Measurements from ENCODE around the gene SND1. TPM values are rescaled to one million over a fixed set of nuclear protein-coding genes. Genes with fewer than 3 reads are reported as not detected.

SND1 gene
- polyA plus RNA-seq, 3 donors: 46.5 to 97.3 (median 79.8) TPM

DNA sequence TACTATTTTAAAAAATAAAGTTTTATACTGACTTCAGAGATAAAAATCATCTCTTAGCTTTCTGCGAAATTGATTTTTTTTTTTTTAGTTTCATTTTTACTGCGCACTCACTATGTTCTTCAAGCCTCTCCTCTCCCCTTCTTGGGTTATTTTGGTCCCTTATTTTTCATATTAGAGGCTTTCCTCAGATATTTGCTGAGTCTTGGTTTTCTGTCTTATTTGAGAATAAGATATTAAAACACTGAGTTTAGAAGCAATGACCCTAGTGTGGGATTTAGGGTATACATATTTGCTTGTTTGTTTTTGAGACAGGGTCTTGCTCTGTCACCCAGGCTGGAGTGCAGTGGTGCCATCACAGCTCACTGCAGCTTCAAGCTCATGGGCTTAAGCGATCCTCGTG is 59.9 kb downstream of the SND1 start:
- no peaks in the 10 kb centered on the region for H3K27me3 Mint-ChIP-seq (ENCODE audit: low read depth in 3 of 3)
- peaks cover 0 to 5% of the 10 kb centered on the region in 2 donors for H3K9me3 ChIP-seq (replicated peaks in 1 of 2; ENCODE audit: control insufficient read depth in 1 of 2, insufficient read depth in 1 of 2, low read length in 2 of 2)
- H3K79me2 ChIP-seq (ENCODE audit: insufficient read depth, low read length): peaks cover 26% of the 10 kb centered on the region
- intact Hi-C loops (cut with micrococcal nuclease): no loop called here
- no peak overlapping the region for H3K4me3 ChIP-seq (replicated peaks in 1 of 3; ENCODE audit: low read depth in 2 of 3, low read length in 3 of 3)
- peaks cover 59 to 98% of the 10 kb centered on the region in 2 donors for H3K36me3 ChIP-seq (replicated peaks in 1 of 2; ENCODE audit: control insufficient read depth in 1 of 2, insufficient read depth in 2 of 2, low read length in 2 of 2)
- DNase-seq: no peak
- 100% methylated on average over 1 of the region's 4 CpGs for WGBS (ENCODE audit: insufficient coverage)
- H4K20me1 ChIP-seq (ENCODE audit: insufficient read depth, low read length): peaks cover 19% of the 10 kb centered on the region
- no peak overlapping the region for H2AFZ ChIP-seq (ENCODE audit: insufficient read depth, low read depth, low read length, poor library complexity, severe bottlenecking)
- H3K27me3 ChIP-seq (ENCODE audit: control insufficient read depth in 2 of 2, insufficient read depth in 2 of 2, low read length in 2 of 2): no peaks in the 10 kb centered on the region
- no peak overlapping the region for H3K27ac Mint-ChIP-seq
- H3K4me1 ChIP-seq (ENCODE audit: control insufficient read depth in 1 of 2, insufficient read depth in 2 of 2, low read length in 2 of 2): no peaks in the 10 kb centered on the region
- H3K9me3 Mint-ChIP-seq: peaks cover 0 to 6% (median 2%) of the 10 kb centered on the region in 7 donors
- peaks cover 73 to 85% of the 10 kb centered on the region in 2 donors for H3K36me3 Mint-ChIP-seq
- H3K27ac ChIP-seq (ENCODE audit: low read depth in 1 of 2, low read length in 2 of 2): no peak overlapping the region
- no peak overlapping the region for H3K9ac ChIP-seq (ENCODE audit: insufficient read depth, low read length, poor library complexity, severe bottlenecking)
- TF ChIP-seq, protein P1, sequence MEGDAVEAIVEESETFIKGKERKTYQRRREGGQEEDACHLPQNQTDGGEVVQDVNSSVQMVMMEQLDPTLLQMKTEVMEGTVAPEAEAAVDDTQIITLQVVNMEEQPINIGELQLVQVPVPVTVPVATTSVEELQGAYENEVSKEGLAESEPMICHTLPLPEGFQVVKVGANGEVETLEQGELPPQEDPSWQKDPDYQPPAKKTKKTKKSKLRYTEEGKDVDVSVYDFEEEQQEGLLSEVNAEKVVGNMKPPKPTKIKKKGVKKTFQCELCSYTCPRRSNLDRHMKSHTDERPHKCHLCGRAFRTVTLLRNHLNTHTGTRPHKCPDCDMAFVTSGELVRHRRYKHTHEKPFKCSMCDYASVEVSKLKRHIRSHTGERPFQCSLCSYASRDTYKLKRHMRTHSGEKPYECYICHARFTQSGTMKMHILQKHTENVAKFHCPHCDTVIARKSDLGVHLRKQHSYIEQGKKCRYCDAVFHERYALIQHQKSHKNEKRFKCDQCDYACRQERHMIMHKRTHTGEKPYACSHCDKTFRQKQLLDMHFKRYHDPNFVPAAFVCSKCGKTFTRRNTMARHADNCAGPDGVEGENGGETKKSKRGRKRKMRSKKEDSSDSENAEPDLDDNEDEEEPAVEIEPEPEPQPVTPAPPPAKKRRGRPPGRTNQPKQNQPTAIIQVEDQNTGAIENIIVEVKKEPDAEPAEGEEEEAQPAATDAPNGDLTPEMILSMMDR (IDR thresholded peaks at IDR 0.05): no peak
- H3K4me3 Mint-ChIP-seq: no peak overlapping the region
- no peak overlapping the region for H3K4me2 ChIP-seq (replicated peaks; ENCODE audit: extremely low read depth, low read length, poor library complexity, severe bottlenecking)
- peaks cover 3% of the 10 kb centered on the region for H3K4me1 Mint-ChIP-seq

DNA sequence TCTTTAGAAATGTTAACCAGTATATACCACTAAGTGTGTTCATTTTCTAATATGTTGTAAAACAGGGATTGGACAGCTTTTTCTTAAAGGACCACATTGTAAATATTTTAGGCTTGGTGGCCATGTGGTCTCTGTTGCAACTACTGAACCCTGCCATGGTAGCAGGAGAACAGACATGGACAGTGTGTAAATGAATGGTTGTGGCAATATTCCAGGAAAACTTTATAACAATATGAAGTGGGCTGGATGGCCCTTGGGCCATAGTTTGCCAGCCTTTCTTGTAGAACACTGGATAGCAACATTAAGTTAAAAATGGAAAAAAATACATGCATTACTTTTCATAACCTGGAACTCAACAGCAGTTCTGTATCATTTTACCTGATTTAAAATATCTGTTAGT is 61.0 kb downstream of the SND1 start:
- peaks cover 73 to 85% of the 10 kb centered on the region in 2 donors for H3K36me3 Mint-ChIP-seq
- H3K27me3 ChIP-seq (ENCODE audit: control insufficient read depth in 2 of 2, insufficient read depth in 2 of 2, low read length in 2 of 2): no peaks in the 10 kb centered on the region
- H3K36me3 ChIP-seq (replicated peaks in 1 of 2; ENCODE audit: control insufficient read depth in 1 of 2, insufficient read depth in 2 of 2, low read length in 2 of 2): peaks cover 57 to 96% of the 10 kb centered on the region in 2 donors
- no peak overlapping the region for H2AFZ ChIP-seq (ENCODE audit: insufficient read depth, low read depth, low read length, poor library complexity, severe bottlenecking)
- no peak overlapping the region for H3K4me2 ChIP-seq (replicated peaks; ENCODE audit: extremely low read depth, low read length, poor library complexity, severe bottlenecking)
- no peaks in the 10 kb centered on the region for H3K4me1 ChIP-seq (ENCODE audit: control insufficient read depth in 1 of 2, insufficient read depth in 2 of 2, low read length in 2 of 2)
- H3K4me3 Mint-ChIP-seq: no peak overlapping the region
- no peak for DNase-seq
- intact Hi-C loops (cut with micrococcal nuclease): no loop called here
- no peak overlapping the region for H3K27ac Mint-ChIP-seq
- no peak overlapping the region for H3K4me3 ChIP-seq (replicated peaks in 1 of 3; ENCODE audit: low read depth in 2 of 3, low read length in 3 of 3)
- H3K9me3 ChIP-seq (replicated peaks in 1 of 2; ENCODE audit: control insufficient read depth in 1 of 2, insufficient read depth in 1 of 2, low read length in 2 of 2): peaks cover 0 to 5% of the 10 kb centered on the region in 2 donors
- no peak overlapping the region for H3K9ac ChIP-seq (ENCODE audit: insufficient read depth, low read length, poor library complexity, severe bottlenecking)
- H3K9me3 Mint-ChIP-seq: peaks cover 0 to 6% (median 2%) of the 10 kb centered on the region in 7 donors
- no peak overlapping the region for H3K27ac ChIP-seq (ENCODE audit: low read depth in 1 of 2, low read length in 2 of 2)
- peaks cover 25% of the 10 kb centered on the region for H4K20me1 ChIP-seq (ENCODE audit: insufficient read depth, low read length)
- no peaks in the 10 kb centered on the region for H3K27me3 Mint-ChIP-seq (ENCODE audit: low read depth in 3 of 3)
- H3K79me2 ChIP-seq (ENCODE audit: insufficient read depth, low read length): peaks cover 34% of the 10 kb centered on the region
- TF ChIP-seq, protein P1 (IDR thresholded peaks at IDR 0.05): no peak
- peaks cover 3% of the 10 kb centered on the region for H3K4me1 Mint-ChIP-seq

Data from CD14-positive monocyte (primary cell).